ENCODE data around the gene DLST. TPM values are rescaled to one million over a fixed set of nuclear protein-coding genes. Genes with fewer than 3 reads are reported as not detected.

Gene DLST
- total RNA-seq, 1 experiment from 2014 or later, result 112 TPM

DNA sequence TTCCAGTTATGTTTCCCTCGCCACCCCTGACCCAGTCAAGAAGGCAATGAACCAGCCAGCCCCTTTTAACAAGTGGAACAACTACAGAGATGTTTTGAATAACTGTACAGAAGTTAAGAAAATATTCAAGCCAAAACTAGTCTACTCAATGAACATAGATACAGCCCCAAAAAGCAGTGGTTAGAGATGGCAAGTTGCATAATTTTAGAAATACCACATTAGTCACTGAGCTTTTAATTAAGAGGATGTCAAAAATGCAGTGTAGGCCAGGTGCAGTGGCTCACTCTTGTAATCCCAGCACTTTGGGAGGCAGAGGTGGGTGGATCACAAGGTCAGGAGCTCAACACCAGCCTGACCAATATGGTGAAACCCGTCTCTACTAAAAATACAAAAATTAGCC, 32.9 kb upstream of the DLST start (continued):
- TF ChIP-seq, protein P1, sequence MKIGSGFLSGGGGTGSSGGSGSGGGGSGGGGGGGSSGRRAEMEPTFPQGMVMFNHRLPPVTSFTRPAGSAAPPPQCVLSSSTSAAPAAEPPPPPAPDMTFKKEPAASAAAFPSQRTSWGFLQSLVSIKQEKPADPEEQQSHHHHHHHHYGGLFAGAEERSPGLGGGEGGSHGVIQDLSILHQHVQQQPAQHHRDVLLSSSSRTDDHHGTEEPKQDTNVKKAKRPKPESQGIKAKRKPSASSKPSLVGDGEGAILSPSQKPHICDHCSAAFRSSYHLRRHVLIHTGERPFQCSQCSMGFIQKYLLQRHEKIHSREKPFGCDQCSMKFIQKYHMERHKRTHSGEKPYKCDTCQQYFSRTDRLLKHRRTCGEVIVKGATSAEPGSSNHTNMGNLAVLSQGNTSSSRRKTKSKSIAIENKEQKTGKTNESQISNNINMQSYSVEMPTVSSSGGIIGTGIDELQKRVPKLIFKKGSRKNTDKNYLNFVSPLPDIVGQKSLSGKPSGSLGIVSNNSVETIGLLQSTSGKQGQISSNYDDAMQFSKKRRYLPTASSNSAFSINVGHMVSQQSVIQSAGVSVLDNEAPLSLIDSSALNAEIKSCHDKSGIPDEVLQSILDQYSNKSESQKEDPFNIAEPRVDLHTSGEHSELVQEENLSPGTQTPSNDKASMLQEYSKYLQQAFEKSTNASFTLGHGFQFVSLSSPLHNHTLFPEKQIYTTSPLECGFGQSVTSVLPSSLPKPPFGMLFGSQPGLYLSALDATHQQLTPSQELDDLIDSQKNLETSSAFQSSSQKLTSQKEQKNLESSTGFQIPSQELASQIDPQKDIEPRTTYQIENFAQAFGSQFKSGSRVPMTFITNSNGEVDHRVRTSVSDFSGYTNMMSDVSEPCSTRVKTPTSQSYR (CRISPR knock-in tag; IDR thresholded peaks at IDR 0.05), result no peak

DNA sequence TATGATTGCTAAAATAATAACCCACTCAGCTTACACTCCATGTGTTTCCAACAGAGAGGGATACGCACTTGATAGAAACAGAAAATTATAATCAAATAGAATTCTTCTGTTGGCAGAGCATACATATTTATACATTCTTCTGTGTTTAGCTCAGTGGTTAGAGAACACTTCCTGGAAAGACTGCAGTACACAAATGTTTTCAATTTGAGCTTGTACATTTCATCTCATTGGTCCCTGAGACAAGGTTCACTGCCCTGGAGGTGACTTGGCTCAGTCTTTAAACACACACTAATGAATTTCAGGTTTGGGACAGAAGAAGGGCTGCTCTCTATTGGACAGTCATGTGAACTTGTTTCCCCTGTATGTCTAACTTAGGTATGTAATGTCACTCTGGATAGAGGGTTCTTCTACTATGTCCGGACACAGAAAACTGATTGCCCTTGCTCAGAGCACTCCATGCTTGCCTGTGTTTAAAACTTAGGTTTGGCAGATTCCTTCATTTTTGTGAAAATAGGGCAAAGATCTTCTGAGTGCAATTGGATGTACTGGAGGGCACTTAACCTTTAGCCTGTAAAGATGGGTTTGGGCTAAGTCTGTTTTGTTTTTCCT, 28.7 kb upstream of the DLST start:
- H3K4me3 Mint-ChIP-seq, result no peak overlapping the region
- POLR2A ChIA-PET, result interaction anchor here (1.1 kb wide), 1 partner anchor 17 kb away, joined by 3 read pairs; no protein-coding TSS in a partner anchor
- ATAC-seq (no peak), DNase-seq (ENCODE audit: low spot score) (no peak)
- CTCF ChIA-PET, result interaction anchor here (1.2 to 5.6 kb wide), 2 partner anchors 7 to 92 kb away, joined by 5 to 42 read pairs; no protein-coding TSS in a partner anchor
- no peaks in the 10 kb centered on the region for H3K36me3 Mint-ChIP-seq
- H3K4me1 Mint-ChIP-seq, result no peaks in the 10 kb centered on the region
- H3K27ac Mint-ChIP-seq, result no peak overlapping the region
- no peaks in the 10 kb centered on the region for H3K27me3 Mint-ChIP-seq (ENCODE audit: low read depth)
- H3K9me3 Mint-ChIP-seq, result no peaks in the 10 kb centered on the region
- TF ChIP-seq GRHL2 (CRISPR knock-in tag; IDR thresholded peaks at IDR 0.05; ENCODE audit: insufficient replicate concordance, severe bottlenecking), result no peak
- TF ChIP-seq JAZF1 (CRISPR knock-in tag; IDR thresholded peaks at IDR 0.05), result no peak
- TF ChIP-seq SOX15 (CRISPR knock-in tag; IDR thresholded peaks at IDR 0.05), result no peak
- TF ChIP-seq, protein P2, sequence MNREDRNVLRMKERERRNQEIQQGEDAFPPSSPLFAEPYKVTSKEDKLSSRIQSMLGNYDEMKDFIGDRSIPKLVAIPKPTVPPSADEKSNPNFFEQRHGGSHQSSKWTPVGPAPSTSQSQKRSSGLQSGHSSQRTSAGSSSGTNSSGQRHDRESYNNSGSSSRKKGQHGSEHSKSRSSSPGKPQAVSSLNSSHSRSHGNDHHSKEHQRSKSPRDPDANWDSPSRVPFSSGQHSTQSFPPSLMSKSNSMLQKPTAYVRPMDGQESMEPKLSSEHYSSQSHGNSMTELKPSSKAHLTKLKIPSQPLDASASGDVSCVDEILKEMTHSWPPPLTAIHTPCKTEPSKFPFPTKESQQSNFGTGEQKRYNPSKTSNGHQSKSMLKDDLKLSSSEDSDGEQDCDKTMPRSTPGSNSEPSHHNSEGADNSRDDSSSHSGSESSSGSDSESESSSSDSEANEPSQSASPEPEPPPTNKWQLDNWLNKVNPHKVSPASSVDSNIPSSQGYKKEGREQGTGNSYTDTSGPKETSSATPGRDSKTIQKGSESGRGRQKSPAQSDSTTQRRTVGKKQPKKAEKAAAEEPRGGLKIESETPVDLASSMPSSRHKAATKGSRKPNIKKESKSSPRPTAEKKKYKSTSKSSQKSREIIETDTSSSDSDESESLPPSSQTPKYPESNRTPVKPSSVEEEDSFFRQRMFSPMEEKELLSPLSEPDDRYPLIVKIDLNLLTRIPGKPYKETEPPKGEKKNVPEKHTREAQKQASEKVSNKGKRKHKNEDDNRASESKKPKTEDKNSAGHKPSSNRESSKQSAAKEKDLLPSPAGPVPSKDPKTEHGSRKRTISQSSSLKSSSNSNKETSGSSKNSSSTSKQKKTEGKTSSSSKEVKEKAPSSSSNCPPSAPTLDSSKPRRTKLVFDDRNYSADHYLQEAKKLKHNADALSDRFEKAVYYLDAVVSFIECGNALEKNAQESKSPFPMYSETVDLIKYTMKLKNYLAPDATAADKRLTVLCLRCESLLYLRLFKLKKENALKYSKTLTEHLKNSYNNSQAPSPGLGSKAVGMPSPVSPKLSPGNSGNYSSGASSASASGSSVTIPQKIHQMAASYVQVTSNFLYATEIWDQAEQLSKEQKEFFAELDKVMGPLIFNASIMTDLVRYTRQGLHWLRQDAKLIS (CRISPR knock-in tag; IDR thresholded peaks at IDR 0.05; ENCODE audit: borderline replicate concordance), result no peak
- no peak for TF ChIP-seq NFATC4 (CRISPR knock-in tag; IDR thresholded peaks at IDR 0.05)
- TF ChIP-seq ZNF396 (CRISPR knock-in tag; IDR thresholded peaks at IDR 0.05; ENCODE audit: borderline replicate concordance), result no peak
- TF ChIP-seq, protein P3, sequence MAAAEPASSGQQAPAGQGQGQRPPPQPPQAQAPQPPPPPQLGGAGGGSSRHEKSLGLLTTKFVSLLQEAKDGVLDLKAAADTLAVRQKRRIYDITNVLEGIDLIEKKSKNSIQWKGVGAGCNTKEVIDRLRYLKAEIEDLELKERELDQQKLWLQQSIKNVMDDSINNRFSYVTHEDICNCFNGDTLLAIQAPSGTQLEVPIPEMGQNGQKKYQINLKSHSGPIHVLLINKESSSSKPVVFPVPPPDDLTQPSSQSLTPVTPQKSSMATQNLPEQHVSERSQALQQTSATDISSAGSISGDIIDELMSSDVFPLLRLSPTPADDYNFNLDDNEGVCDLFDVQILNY (CRISPR knock-in tag; IDR thresholded peaks at IDR 0.05), result no peak
- TF ChIP-seq ZNF317 (CRISPR knock-in tag; IDR thresholded peaks at IDR 0.05; ENCODE audit: borderline replicate concordance, low read depth), result no peak
- TF ChIP-seq, protein P4, sequence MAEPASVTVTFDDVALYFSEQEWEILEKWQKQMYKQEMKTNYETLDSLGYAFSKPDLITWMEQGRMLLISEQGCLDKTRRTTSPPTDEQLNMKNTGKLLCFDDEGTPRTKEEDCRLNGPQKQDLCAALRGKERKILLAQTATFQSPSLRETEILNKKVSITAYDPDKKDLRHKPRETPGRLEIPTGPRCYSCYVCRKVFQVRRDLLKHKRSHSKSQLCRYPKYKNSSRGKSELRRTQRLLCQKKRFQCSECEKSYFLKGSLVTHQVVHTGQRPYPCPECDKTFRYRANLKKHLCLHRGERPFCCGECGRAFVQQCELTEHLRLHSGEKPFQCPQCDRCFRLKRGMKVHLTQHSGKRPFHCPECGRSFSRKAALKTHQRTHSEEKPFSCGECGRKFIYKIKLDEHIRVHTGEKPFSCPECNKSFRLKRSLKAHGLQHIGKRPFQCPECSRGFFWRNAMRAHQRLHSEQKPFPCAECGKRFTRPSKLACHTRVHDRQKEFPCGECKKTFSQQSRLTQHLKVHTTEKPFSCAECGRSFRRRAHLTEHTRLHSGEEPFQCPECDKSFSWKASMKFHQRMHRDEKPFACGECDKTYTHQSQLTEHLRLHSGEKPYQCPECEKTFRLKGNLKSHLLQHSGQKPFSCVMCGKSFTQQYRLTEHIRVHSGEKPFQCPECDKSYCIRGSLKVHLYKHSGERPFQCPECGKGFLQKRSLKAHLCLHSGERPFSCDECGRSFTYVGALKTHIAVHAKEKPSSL (CRISPR knock-in tag; conservative IDR thresholded peaks at IDR 0.05), result no peak
- no peak for TF ChIP-seq ZNF532 (CRISPR knock-in tag; IDR thresholded peaks at IDR 0.05; ENCODE audit: borderline replicate concordance)
- no peak for TF ChIP-seq ZNF219 (CRISPR knock-in tag; IDR thresholded peaks at IDR 0.05; ENCODE audit: borderline replicate concordance)
- TF ChIP-seq MAX (CRISPR knock-in tag; IDR thresholded peaks at IDR 0.05), result no peak
- TF ChIP-seq ZBTB43 (CRISPR knock-in tag; IDR thresholded peaks at IDR 0.05), result no peak
- no peak for TF ChIP-seq PRRX2 (CRISPR knock-in tag; IDR thresholded peaks at IDR 0.05)
- TF ChIP-seq NR1H2 (CRISPR knock-in tag; IDR thresholded peaks at IDR 0.05), result no peak
- TF ChIP-seq CREB1 (CRISPR knock-in tag; IDR thresholded peaks at IDR 0.05), result no peak
